Inferior parietal cortex (tissue), 1 donor: ENCODE measurements around the gene TPD52L2.
A peak's percentile ranks its signal among the peaks of the same experiment; 100 is the strongest.

ENCODE experiments used
- DNase-seq: peaks from one replicate; pipeline ENCODE4 v3.0.0-alpha.2; 2016; ENCODE audit errors: extremely low spot score

TPD52L2 gene

GRCh38 chr20:63864978-63865640 is at the start of gene TPD52L2:
TPD52L2 (plus strand) TSS chr20:63865270; CDS start chr20:63865366, 96 bp downstream.
- peak; percentile 97 for DNase-seq

GRCh38 chr20:63815615-63816253 is 49.3 kb upstream of the TPD52L2 start:
- DNase-seq: no peak

GRCh38 chr20:63819224-63819921 is 45.7 kb upstream of the TPD52L2 start:
- no peak for DNase-seq

- DNase-seq: no peak
Observed at GRCh38 chr20:63821811-63822210, 43.3 kb upstream of the TPD52L2 start.

GRCh38 chr20:63822276-63822696 is 42.8 kb upstream of the TPD52L2 start:
- no peak for DNase-seq

- DNase-seq: no peak
Observed at GRCh38 chr20:63823691-63824311, 41.3 kb upstream of the TPD52L2 start.

- DNase-seq: no peak
Observed at GRCh38 chr20:63825331-63826118, 39.5 kb upstream of the TPD52L2 start.

- DNase-seq: no peak
Observed at GRCh38 chr20:63826753-63827152, 38.3 kb upstream of the TPD52L2 start.

- no peak for DNase-seq
Observed at GRCh38 chr20:63828124-63828523, 36.9 kb upstream of the TPD52L2 start.

- no peak for DNase-seq
Observed at GRCh38 chr20:63828545-63828944, 36.5 kb upstream of the TPD52L2 start.

- DNase-seq: no peak
Observed at GRCh38 chr20:63828951-63829350, 36.1 kb upstream of the TPD52L2 start.

GRCh38 chr20:63829603-63829944 is 35.5 kb upstream of the TPD52L2 start:
- DNase-seq: no peak

- DNase-seq: no peak
Observed at GRCh38 chr20:63829945-63830835, 34.9 kb upstream of the TPD52L2 start.

- DNase-seq: no peak
Observed at GRCh38 chr20:63830841-63831588, 34.1 kb upstream of the TPD52L2 start, which contains the start of gene ZBTB46. ZBTB46 (minus strand) TSS chr20:63831264; CDS start chr20:63790757, 40,507 bp downstream.

GRCh38 chr20:63831646-63831992 is 33.5 kb upstream of the TPD52L2 start:
- DNase-seq: no peak

GRCh38 chr20:63831993-63832686 is 32.9 kb upstream of the TPD52L2 start:
- DNase-seq: no peak

GRCh38 chr20:63833776-63834490 is 31.1 kb upstream of the TPD52L2 start:
- DNase-seq: no peak

- no peak for DNase-seq
Observed at GRCh38 chr20:63834491-63834880, 30.6 kb upstream of the TPD52L2 start.
